ENCODE data around the gene RFX4. TPM values are rescaled to one million over a fixed set of nuclear protein-coding genes. Genes with fewer than 3 reads are reported as not detected.

RFX4 gene
- total and polyA plus RNA-seq, 9 of the 15 experiments (the other 6 are each of a cell fraction or from before 2014, with no cell fraction given), result not detected

- TF ChIP-seq ZNF395 (CRISPR knock-in tag; IDR thresholded peaks at IDR 0.05), result no peak
- no peak for TF ChIP-seq XRCC3 (IDR thresholded peaks at IDR 0.05)
- no peak for TF ChIP-seq ZFP91 (CRISPR knock-in tag; IDR thresholded peaks at IDR 0.05)
- no peak for TF ChIP-seq MTF1 (CRISPR knock-in tag; IDR thresholded peaks at IDR 0.05; ENCODE audit: borderline replicate concordance)
Measured at GRCh38 chr12:106721915-106722314, 139.1 kb downstream of the RFX4 start (continued).

- 0% methylated on average over 3 of the region's 3 CpGs for WGBS (ENCODE audit: insufficient coverage, low coverage, missing lambda C conversion rate)
- Histone ChIP-seq H3K4me1 (replicated peaks in 1 of 2; ENCODE audit: control insufficient read depth in 2 of 2, insufficient read depth in 2 of 2, low read length in 2 of 2) (no peaks in the 10 kb centered on the region), H3K9ac (ENCODE audit: insufficient read depth in 1 of 2, low read depth in 2 of 2, low read length in 2 of 2) (no peak overlapping the region), H3K9me1 (ENCODE audit: control insufficient read depth, insufficient read depth, low read length) (no peaks in the 10 kb centered on the region), H3K4me3 (no peak overlapping the region), H2AFZ (ENCODE audit: low read depth, low read length) (peak overlapping the region; percentile 49; the same call in 1 of the 2 replicates), H4K20me1 (replicated peaks; ENCODE audit: control insufficient read depth, insufficient read depth, low read length) (no peaks in the 10 kb centered on the region), H3K27me3 (ENCODE audit: control insufficient read depth in 2 of 2, insufficient read depth in 2 of 2, low read length in 2 of 2) (peaks cover 6 to 13% of the 10 kb centered on the region in 2 experiments; a peak in 4 of 5 replicates), H3K27ac (ENCODE audit: extremely low read depth, low read depth, low read length) (no peak overlapping the region), H3K36me3 (ENCODE audit: control insufficient read depth, insufficient read depth, low read length) (no peaks in the 10 kb centered on the region), H3K79me2 (ENCODE audit: control insufficient read depth, insufficient read depth, low read length) (no peaks in the 10 kb centered on the region), H3K4me2 (ENCODE audit: insufficient read depth, low read length) (no peak overlapping the region), H3K9me3 (replicated peaks; ENCODE audit: control insufficient read depth, insufficient read depth, low read depth, low read length) (no peaks in the 10 kb centered on the region)
- FAIRE-seq, result no peak
- BruUV-seq (replicated peaks), result no TSS peak
- DNase-seq (ENCODE audit: extremely low read depth in 1 of 4, low spot score in 3 of 4), result peak in 3 of 4 experiments; percentile 15 to 37 (median 28)
- CTCF ChIA-PET (ENCODE audit: low intra/inter-chr PET ratio), result interaction anchor here (1.0 kb wide), 1 partner anchor 118 kb away, joined by 4 read pairs; no protein-coding TSS in a partner anchor
- intact Hi-C loops (cut with micrococcal nuclease), result loop anchor here (2.0 kb wide), 1 partner anchor 118 kb away; no protein-coding TSS in a partner anchor
- ATAC-seq, result peak; percentile 77
- peak; percentile 21 to 38 (median 27); a peak in 1 of 6 replicates for TF ChIP-seq CTCF (IDR thresholded peaks at IDR 0.05 in 2 of 3, conservative IDR thresholded peaks at IDR 0.05 in 1 of 3; ENCODE audit: insufficient read depth in 2 of 3, low read depth in 1 of 3, low read length in 3 of 3)
- no peak for TF ChIP-seq FOXA1 (IDR thresholded peaks at IDR 0.05; ENCODE audit: borderline replicate concordance)
- POLR2A ChIA-PET, result interaction anchor here (0.6 to 2.2 kb wide), 4 partner anchors 10 to 924 kb away, joined by 3 to 5 read pairs (median 4); no protein-coding TSS in a partner anchor
- in situ Hi-C loops (cut with MboI), result no loop called here
Measured at GRCh38 chr12:106722837-106723236, 140.0 kb downstream of the RFX4 start.
